ENCODE measurements around the gene RNF31. TPM values are rescaled to one million over a fixed set of nuclear protein-coding genes. Genes with fewer than 3 reads are reported as not detected.

RNF31 gene
- total RNA-seq, 1 donor from 2014 or later, result 59.0 TPM

GRCh38 chr14:24138396-24139271 lies 8.7 kb upstream of the RNF31 start:
- peaks cover 19% of the 10 kb centered on the region for H3K4me1 ChIP-seq (ENCODE audit: insufficient read depth, low read length)
- DNase-seq (ENCODE audit: low read depth), result no peak
- no peak for TF ChIP-seq CTCF (IDR thresholded peaks at IDR 0.05; ENCODE audit: insufficient read depth, low read depth, low read length)
- no peak for TF ChIP-seq EZH2 (IDR thresholded peaks at IDR 0.05; ENCODE audit: insufficient read depth, low read length)
- no peak overlapping the region for H3K27ac ChIP-seq (ENCODE audit: low read depth, low read length)
- H3K4me2 ChIP-seq (ENCODE audit: low read length), result no peak overlapping the region
- Mint-ChIP-seq H3K4me3 (ENCODE audit: unreplicated experiment) (peak overlapping the region; percentile 96), H3K27me3 (ENCODE audit: low read depth, unreplicated experiment) (no peaks in the 10 kb centered on the region), H3K4me1 (ENCODE audit: low read depth, unreplicated experiment) (peaks cover 28% of the 10 kb centered on the region), H3K27ac (ENCODE audit: unreplicated experiment) (no peak overlapping the region), H3K9me3 (ENCODE audit: unreplicated experiment) (no peaks in the 10 kb centered on the region), H3K36me3 (ENCODE audit: low read depth, unreplicated experiment) (peaks cover 21% of the 10 kb centered on the region)
- H3K27me3 ChIP-seq (ENCODE audit: insufficient read depth, low read length), result no peaks in the 10 kb centered on the region
- no peaks in the 10 kb centered on the region for H3K9me3 ChIP-seq (ENCODE audit: insufficient read depth, low read depth, low read length)
- H3K9ac ChIP-seq (ENCODE audit: low read length), result no peak overlapping the region
- no peak overlapping the region for H3K4me3 ChIP-seq (ENCODE audit: insufficient read depth, low read depth, low read length)
- H3K79me2 ChIP-seq (ENCODE audit: insufficient read depth, low read length), result peaks cover 36% of the 10 kb centered on the region
- no peak overlapping the region for H2AFZ ChIP-seq (ENCODE audit: low read depth, low read length)
- no peak for FAIRE-seq
- peaks cover 11% of the 10 kb centered on the region for H3K36me3 ChIP-seq (ENCODE audit: insufficient read depth, low read length)
- peaks cover 16% of the 10 kb centered on the region for H4K20me1 ChIP-seq (ENCODE audit: insufficient read depth, low read length)

GRCh38 chr14:24139272-24139934 lies 7.9 kb upstream of the RNF31 start:
- peak overlapping the region; percentile 97 for H3K4me2 ChIP-seq (ENCODE audit: low read length)
- FAIRE-seq, result no peak
- no peak overlapping the region for H3K9ac ChIP-seq (ENCODE audit: low read length)
- Mint-ChIP-seq H3K27me3 (ENCODE audit: low read depth, unreplicated experiment) (no peaks in the 10 kb centered on the region), H3K36me3 (ENCODE audit: low read depth, unreplicated experiment) (peaks cover 21% of the 10 kb centered on the region), H3K9me3 (ENCODE audit: unreplicated experiment) (no peaks in the 10 kb centered on the region), H3K27ac (ENCODE audit: unreplicated experiment) (no peak overlapping the region), H3K4me3 (ENCODE audit: unreplicated experiment) (peak overlapping the region; percentile 96), H3K4me1 (ENCODE audit: low read depth, unreplicated experiment) (peaks cover 32% of the 10 kb centered on the region)
- no peaks in the 10 kb centered on the region for H3K9me3 ChIP-seq (ENCODE audit: insufficient read depth, low read depth, low read length)
- peaks cover 11% of the 10 kb centered on the region for H3K36me3 ChIP-seq (ENCODE audit: insufficient read depth, low read length)
- H3K4me3 ChIP-seq (ENCODE audit: insufficient read depth, low read depth, low read length), result no peak overlapping the region
- peaks cover 40% of the 10 kb centered on the region for H3K79me2 ChIP-seq (ENCODE audit: insufficient read depth, low read length)
- DNase-seq (ENCODE audit: low read depth), result no peak
- peaks cover 23% of the 10 kb centered on the region for H3K4me1 ChIP-seq (ENCODE audit: insufficient read depth, low read length)
- no peaks in the 10 kb centered on the region for H3K27me3 ChIP-seq (ENCODE audit: insufficient read depth, low read length)
- no peak overlapping the region for H2AFZ ChIP-seq (ENCODE audit: low read depth, low read length)
- peaks cover 16% of the 10 kb centered on the region for H4K20me1 ChIP-seq (ENCODE audit: insufficient read depth, low read length)
- H3K27ac ChIP-seq (ENCODE audit: low read depth, low read length), result no peak overlapping the region
- TF ChIP-seq EZH2 (IDR thresholded peaks at IDR 0.05; ENCODE audit: insufficient read depth, low read length) (no peak), CTCF (IDR thresholded peaks at IDR 0.05; ENCODE audit: insufficient read depth, low read depth, low read length) (no peak)
